SK-N-SH (cell line): ENCODE measurements around the gene SLC24A4. TPM values are rescaled to one million over a fixed set of nuclear protein-coding genes. Genes with fewer than 3 reads are reported as not detected.

ENCODE experiments used
- CTCF ChIA-PET: fragments of 300-600, 350-600 bp; formaldehyde crosslinking; extraction: SDS; loops from one replicate; lab custom pipeline; 2021; lab: Yijun Ruan, JAX
- POLR2A ChIA-PET: fragments of 350-600 bp; sonication (Branson Sonifier 250); formaldehyde crosslinking; extraction: SDS; loops from one replicate; lab custom pipeline; 2020; ENCODE audit warnings: antibody characterized with exemption, inconsistent platforms; lab: Yijun Ruan, JAX
- DNase-seq: peaks from one replicate; pipeline ENCODE4 v3.0.0; 2012
- H2AFZ ChIP-seq: fragments of 200-600 bp; sonication (generic); 2 replicates; pipeline ENCODE4 v1.8.1; 2016; ENCODE audit warnings: antibody characterized with exemption, mild to moderate bottlenecking, low read depth
- H3F3A ChIP-seq: fragments of 200-600 bp; sonication (generic); replicated peaks from 2 replicates; pipeline ENCODE3; 2016; ENCODE audit warnings: antibody characterized with exemption, mild to moderate bottlenecking; ENCODE audit not compliant: insufficient read depth
- H3K27ac ChIP-seq, 2 experiments: fragments of 200-500 bp in 1 of 2; fragments of 200-600 bp in 1 of 2; sonication (Bioruptor generic) in 1 of 2; sonication (generic), shearing (Covaris generic) in 1 of 2; 2 replicates each; pipeline versions ENCODE4 v1.5.1 to v1.6.1; 2014 to 2016; ENCODE audit warnings: low read depth in 2 of 2, inconsistent platforms in 1 of 2, low read length in 1 of 2, mild to moderate bottlenecking in 1 of 2, mixed read lengths in 1 of 2
- H3K27me3 ChIP-seq: fragments of 200-600 bp; sonication (generic), shearing (Covaris generic); 2 replicates; pipeline ENCODE4 v1.6.1; 2016; ENCODE audit warnings: mixed run types; ENCODE audit not compliant: insufficient read depth
- H3K36me3 ChIP-seq, 2 experiments: fragments of 200-500 bp in 1 of 2; fragments of 200-600 bp in 1 of 2; sonication (Bioruptor generic) in 1 of 2; sonication (generic) in 1 of 2; replicated peaks in 1 of 2; 2 replicates each; pipeline versions ENCODE3 to v1.5.1; 2014 to 2016; ENCODE audit warnings: low read length in 1 of 2, mild to moderate bottlenecking in 1 of 2; ENCODE audit not compliant: insufficient read depth in 2 of 2, control insufficient read depth in 1 of 2
- H3K4me1 ChIP-seq, 2 experiments: fragments of 200-500 bp in 1 of 2; fragments of 200-600 bp in 1 of 2; sonication (Bioruptor generic) in 1 of 2; sonication (generic), shearing (Covaris generic) in 1 of 2; 2 replicates each; pipeline versions ENCODE4 v1.5.1 to v1.6.1; 2014 to 2016; ENCODE audit warnings: low read depth in 1 of 2, low read length in 1 of 2, mixed run types in 1 of 2; ENCODE audit not compliant: insufficient read depth in 2 of 2, control insufficient read depth in 1 of 2
- H3K4me2 ChIP-seq: fragments of 200-600 bp; sonication (generic), shearing (Covaris generic); 2 replicates; pipeline ENCODE4 v1.6.1; 2017; ENCODE audit warnings: mixed run types
- H3K4me3 ChIP-seq, 2 experiments: fragments of 200-500 bp in 1 of 2; fragments of 200-600 bp in 1 of 2; sonication (Bioruptor generic) in 1 of 2; sonication (generic), shearing (Covaris generic) in 1 of 2; 2 replicates each; pipeline versions ENCODE4 v1.5.1 to v1.8.1; 2014 to 2016; ENCODE audit warnings: low read depth in 2 of 2, inconsistent platforms in 1 of 2, low read length in 1 of 2, mild to moderate bottlenecking in 1 of 2, mixed read lengths in 1 of 2, moderate library complexity in 1 of 2
- H3K79me2 ChIP-seq: fragments of 200-600 bp; sonication (generic); 2 replicates; pipeline ENCODE4 v1.8.1; 2017; ENCODE audit warnings: mild to moderate bottlenecking; ENCODE audit not compliant: insufficient read depth
- H3K9ac ChIP-seq: fragments of 200-600 bp; sonication (generic); 2 replicates; pipeline ENCODE4 v1.6.1; 2017; ENCODE audit warnings: mixed run types
- H3K9me2 ChIP-seq: fragments of 200-600 bp; sonication (generic); 2 replicates; pipeline ENCODE4 v1.6.1; 2017; ENCODE audit warnings: mixed run types
- H3K9me3 ChIP-seq: fragments of 200-600 bp; sonication (generic); 2 replicates; pipeline ENCODE4 v1.6.1; 2017; ENCODE audit warnings: mixed run types, mild to moderate bottlenecking, moderate library complexity
- H4K20me1 ChIP-seq: fragments of 200-600 bp; sonication (generic); 2 replicates; pipeline ENCODE4 v1.6.1; 2017; ENCODE audit warnings: mild to moderate bottlenecking, mixed run types; ENCODE audit not compliant: insufficient read depth
- CHD2 ChIP-seq: fragments of 150-350 bp; IDR thresholded peaks from 2 replicates; pipeline ENCODE4 v1.6.1; 2018; ENCODE audit warnings: low read length; ENCODE audit not compliant: partially characterized antibody
- EP300 ChIP-seq, 2 experiments: IDR thresholded peaks; 2 replicates each; pipeline versions ENCODE4 v1.4.0 to v1.6.1; 2012; ENCODE audit warnings: borderline replicate concordance in 1 of 2, low read depth in 1 of 2, low read length in 1 of 2
- EZH2phosphoT487 ChIP-seq: fragments of 200-600 bp; sonication (generic); IDR thresholded peaks from 2 replicates; pipeline ENCODE4 v1.6.1; 2017; ENCODE audit warnings: low read depth, mixed run types, mild to moderate bottlenecking, antibody characterized with exemption, moderate library complexity, borderline replicate concordance
- FOSL2 ChIP-seq: IDR thresholded peaks from 2 replicates; pipeline ENCODE4 v1.4.0; 2012; ENCODE audit warnings: low read depth, mild to moderate bottlenecking, moderate library complexity, borderline replicate concordance
- JUND ChIP-seq: IDR thresholded peaks from 2 replicates; pipeline ENCODE4 v1.4.0; 2012
- MEF2A ChIP-seq: IDR thresholded peaks from 2 replicates; pipeline ENCODE4 v1.4.0; 2012; ENCODE audit warnings: low read depth, borderline replicate concordance
- NRF1 ChIP-seq: IDR thresholded peaks from 2 replicates; pipeline ENCODE4 v1.6.1; 2012; ENCODE audit warnings: low read depth, mild to moderate bottlenecking, low read length
- RAD21 ChIP-seq: IDR thresholded peaks from 2 replicates; pipeline ENCODE4 v1.6.1; 2012; ENCODE audit warnings: mild to moderate bottlenecking, low read length
- RCOR1 ChIP-seq: fragments of 150-350 bp; IDR thresholded peaks from 2 replicates; pipeline ENCODE4 v1.6.1; 2017; ENCODE audit warnings: antibody characterized with exemption, low read length
- RXRA ChIP-seq: IDR thresholded peaks from 2 replicates; pipeline ENCODE4 v1.4.0; 2012; ENCODE audit warnings: low read depth, mild to moderate bottlenecking, borderline replicate concordance
- SIN3A ChIP-seq: IDR thresholded peaks from 2 replicates; pipeline ENCODE4 v1.6.1; 2012; ENCODE audit warnings: low read depth, mild to moderate bottlenecking, low read length, moderate library complexity, borderline replicate concordance
- SMC3 ChIP-seq: IDR thresholded peaks from 2 replicates; pipeline ENCODE4 v1.6.1; 2012; ENCODE audit warnings: low read depth, low read length, improper control_type of control experiment
- YY1 ChIP-seq: IDR thresholded peaks from 2 replicates; pipeline ENCODE4 v1.4.0; 2012; ENCODE audit warnings: low read depth, mild to moderate bottlenecking
- WGBS: methylation state at CpG from one replicate; pipeline ENCODE4 v1.1.6; 2017; ENCODE audit warnings: low lambda C conversion rate; 5-methylcytosine and 5-hydroxymethylcytosine counted together
- polyA plus RNA-seq, 3 experiments: library from polyadenylated mRNA; depleted of rRNA; stranded (reverse); fragments of >200 nt; gene quantifications; 2 replicates each; pipeline ENCODE4 v1.2.3, GENCODE V29; 2012
- TF ChIP-seq, protein P1 (sequence below): fragments of 150-350 bp; IDR thresholded peaks from 2 replicates; pipeline ENCODE4 v1.6.1; 2016; ENCODE audit warnings: mild to moderate bottlenecking, low read depth, low read length
- TF ChIP-seq, protein P2 (sequence below): IDR thresholded peaks from 2 replicates; pipeline ENCODE4 v1.4.0; 2012; ENCODE audit warnings: low read depth, borderline replicate concordance
- TF ChIP-seq, protein P3 (sequence below): IDR thresholded peaks from 2 replicates; pipeline ENCODE4 v1.4.0; 2012; ENCODE audit warnings: low read depth
- TF ChIP-seq, protein P4 (sequence below): IDR thresholded peaks from 2 replicates; pipeline ENCODE4 v1.4.0; 2012; ENCODE audit warnings: low read depth, borderline replicate concordance

The SLC24A4 gene
- polyA plus RNA-seq, 1 of the 3 experiments (the other 2 are of a cell fraction) = 0.07 TPM

DNA sequence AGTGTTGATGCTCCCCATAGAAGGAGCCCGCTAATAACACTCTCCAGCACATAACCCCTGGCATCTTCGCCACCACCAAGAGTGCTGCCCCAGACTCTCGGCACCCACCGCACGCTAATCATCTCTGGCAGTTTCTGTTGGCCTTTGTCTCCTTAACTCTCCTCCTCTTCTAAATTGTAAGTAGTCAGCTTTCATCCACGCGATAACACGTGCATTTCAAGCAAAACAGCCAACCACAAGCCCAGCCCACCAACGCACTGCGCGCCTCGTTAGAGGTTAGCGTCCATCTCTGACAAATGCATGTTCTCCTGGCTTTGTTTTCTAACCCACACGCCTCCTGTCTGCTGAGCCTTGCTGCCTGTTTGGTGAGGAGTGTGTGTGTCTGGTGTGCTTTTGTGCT, 129.5 kb downstream of the SLC24A4 start:
- ChIA-PET POLR2A (no interaction called here), CTCF (no interaction called here)
- Histone ChIP-seq H3K36me3 (no peaks in the 10 kb centered on the region), H3K4me2 (no peak overlapping the region), H3K4me3 (no peak overlapping the region), H3K27ac (no peak overlapping the region), H3K27me3 (no peaks in the 10 kb centered on the region), H3K79me2 (no peaks in the 10 kb centered on the region), H3K9ac (no peak overlapping the region), H3K9me3 (no peaks in the 10 kb centered on the region), H2AFZ (no peak overlapping the region), H3K4me1 (no peaks in the 10 kb centered on the region), H3F3A (no peaks in the 10 kb centered on the region), H3K9me2 (no peaks in the 10 kb centered on the region), H4K20me1 (no peaks in the 10 kb centered on the region)
- TF ChIP-seq RXRA (no peak), JUND (no peak), SIN3A (no peak), MEF2A (no peak), CHD2 (no peak), RCOR1 (no peak), SMC3 (no peak), RAD21 (no peak), EZH2phosphoT487 (no peak), FOSL2 (no peak), NRF1 (no peak), EP300 (IDR thresholded peaks at IDR 0.05; ENCODE audit: borderline replicate concordance in 1 of 2, low read depth in 1 of 2, low read length in 1 of 2) (no peak), YY1 (no peak)
- TF ChIP-seq, protein P1, sequence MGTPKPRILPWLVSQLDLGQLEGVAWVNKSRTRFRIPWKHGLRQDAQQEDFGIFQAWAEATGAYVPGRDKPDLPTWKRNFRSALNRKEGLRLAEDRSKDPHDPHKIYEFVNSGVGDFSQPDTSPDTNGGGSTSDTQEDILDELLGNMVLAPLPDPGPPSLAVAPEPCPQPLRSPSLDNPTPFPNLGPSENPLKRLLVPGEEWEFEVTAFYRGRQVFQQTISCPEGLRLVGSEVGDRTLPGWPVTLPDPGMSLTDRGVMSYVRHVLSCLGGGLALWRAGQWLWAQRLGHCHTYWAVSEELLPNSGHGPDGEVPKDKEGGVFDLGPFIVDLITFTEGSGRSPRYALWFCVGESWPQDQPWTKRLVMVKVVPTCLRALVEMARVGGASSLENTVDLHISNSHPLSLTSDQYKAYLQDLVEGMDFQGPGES = no peak
- TF ChIP-seq, protein P2, sequence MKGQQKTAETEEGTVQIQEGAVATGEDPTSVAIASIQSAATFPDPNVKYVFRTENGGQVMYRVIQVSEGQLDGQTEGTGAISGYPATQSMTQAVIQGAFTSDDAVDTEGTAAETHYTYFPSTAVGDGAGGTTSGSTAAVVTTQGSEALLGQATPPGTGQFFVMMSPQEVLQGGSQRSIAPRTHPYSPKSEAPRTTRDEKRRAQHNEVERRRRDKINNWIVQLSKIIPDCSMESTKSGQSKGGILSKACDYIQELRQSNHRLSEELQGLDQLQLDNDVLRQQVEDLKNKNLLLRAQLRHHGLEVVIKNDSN = no peak
- TF ChIP-seq, protein P3, sequence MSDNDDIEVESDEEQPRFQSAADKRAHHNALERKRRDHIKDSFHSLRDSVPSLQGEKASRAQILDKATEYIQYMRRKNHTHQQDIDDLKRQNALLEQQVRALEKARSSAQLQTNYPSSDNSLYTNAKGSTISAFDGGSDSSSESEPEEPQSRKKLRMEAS = no peak
- TF ChIP-seq, protein P4, sequence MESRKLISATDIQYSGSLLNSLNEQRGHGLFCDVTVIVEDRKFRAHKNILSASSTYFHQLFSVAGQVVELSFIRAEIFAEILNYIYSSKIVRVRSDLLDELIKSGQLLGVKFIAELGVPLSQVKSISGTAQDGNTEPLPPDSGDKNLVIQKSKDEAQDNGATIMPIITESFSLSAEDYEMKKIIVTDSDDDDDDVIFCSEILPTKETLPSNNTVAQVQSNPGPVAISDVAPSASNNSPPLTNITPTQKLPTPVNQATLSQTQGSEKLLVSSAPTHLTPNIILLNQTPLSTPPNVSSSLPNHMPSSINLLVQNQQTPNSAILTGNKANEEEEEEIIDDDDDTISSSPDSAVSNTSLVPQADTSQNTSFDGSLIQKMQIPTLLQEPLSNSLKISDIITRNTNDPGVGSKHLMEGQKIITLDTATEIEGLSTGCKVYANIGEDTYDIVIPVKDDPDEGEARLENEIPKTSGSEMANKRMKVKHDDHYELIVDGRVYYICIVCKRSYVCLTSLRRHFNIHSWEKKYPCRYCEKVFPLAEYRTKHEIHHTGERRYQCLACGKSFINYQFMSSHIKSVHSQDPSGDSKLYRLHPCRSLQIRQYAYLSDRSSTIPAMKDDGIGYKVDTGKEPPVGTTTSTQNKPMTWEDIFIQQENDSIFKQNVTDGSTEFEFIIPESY = no peak
- no peak for DNase-seq
- 70% methylated on average over 13 of the region's 14 CpGs for WGBS
